GM21360 (cell line): ENCODE results near the gene NENF.

ENCODE experiments used
- ATAC-seq: cut with Tn5 transposase; IDR thresholded peaks from one replicate; pipeline ENCODE4 v1.9.1; 2021; ENCODE audit warnings: mild to moderate bottlenecking, moderate library complexity; ENCODE audit not compliant: unreplicated experiment

Gene NENF

GRCh38 chr1:212430955-212431394 is 1.7 kb upstream of the NENF start:
- no peak for ATAC-seq

DNA sequence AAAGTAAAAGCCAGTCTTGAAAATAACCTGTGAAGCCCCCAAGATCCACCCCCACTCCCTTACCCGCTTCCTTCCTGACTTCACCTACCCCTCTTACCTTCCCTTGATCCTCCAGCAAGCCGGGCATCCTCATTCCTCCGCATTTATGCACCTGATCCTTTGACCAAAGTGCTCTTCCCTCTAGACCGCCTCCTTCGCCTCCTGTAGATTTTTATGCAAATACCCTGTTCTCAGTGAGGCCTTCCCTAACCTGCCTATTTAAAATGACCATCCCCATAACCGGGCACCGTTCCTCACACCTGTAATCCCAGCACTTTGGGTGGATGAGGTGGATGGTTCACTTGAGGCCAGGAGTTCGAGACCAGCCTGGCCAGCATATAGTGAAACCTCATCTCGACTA is 1.1 kb upstream of the NENF start:
- ATAC-seq = no peak

GRCh38 chr1:212432272-212432660 is 454 bp upstream of the NENF start:
- ATAC-seq = no peak

- no peak for ATAC-seq
These were observed 1.1 kb downstream of the NENF start for GRCh38 chr1:212433577-212434462.

DNA sequence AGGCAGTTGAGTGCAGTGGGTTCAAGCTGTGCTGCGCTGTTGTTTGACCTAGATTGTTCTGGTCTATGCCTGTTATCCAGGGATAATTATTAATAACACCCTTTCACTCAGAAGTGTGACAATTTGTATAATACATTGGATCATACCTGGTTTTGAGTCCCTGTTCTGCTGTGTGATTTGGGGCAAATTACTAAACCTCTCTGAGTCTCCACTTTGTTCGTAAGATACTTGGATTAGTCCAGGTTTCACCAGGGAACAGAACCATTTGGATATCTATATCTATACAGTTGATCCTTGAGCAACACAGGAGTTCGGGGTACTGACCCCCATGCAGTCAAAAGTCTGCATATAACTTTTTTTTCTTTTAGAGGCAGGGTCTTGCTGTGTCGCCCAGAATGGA is 2.3 kb downstream of the NENF start:
- no peak for ATAC-seq

DNA sequence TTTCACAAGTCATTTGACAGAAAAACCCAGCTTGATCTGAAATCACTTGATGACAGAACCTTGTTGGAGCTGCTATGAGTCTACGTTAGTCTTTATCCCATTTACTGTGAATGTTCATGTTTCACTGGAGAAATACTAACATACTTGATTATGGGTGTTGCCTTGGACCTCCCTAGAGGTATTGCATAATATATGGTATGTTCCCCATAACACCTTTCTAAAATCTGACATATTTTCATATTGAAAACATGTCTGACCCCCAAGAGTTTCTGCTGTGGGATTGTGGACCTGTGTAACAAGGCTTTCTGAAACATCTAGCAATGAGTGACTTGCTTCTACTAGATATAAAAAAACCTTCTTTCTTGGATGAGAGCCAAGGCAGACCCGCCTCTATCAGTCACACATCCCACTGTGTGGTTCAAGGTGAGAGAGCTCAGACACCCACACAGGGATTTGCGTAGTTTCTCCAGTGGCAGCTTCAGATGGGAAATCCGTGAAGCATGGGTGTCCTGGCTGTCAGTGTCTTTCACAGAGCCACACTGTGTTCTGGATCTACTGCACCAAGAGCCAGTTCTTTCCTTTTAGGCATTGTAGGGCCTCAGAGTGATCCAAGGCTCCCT is 4.6 kb downstream of the NENF start:
- ATAC-seq = no peak

DNA sequence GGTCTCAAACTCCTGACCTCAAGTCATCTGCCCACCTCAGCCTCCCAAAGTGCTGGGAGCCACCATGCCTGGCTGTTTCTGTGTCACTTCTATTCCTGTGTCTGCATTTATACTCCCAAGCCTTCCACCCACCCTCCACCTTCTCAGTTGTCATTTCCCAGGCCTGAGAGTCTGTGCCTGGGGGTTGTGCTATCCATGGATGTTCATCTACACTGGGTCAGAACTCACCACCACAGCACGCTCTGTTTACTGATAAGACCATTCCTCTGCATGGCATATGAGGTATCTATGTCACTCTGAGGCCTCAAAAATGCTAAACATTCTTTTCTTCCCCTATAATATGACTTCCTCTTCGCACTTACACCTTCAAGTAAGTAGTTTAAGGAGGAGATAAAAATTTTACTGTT is 6.1 kb downstream of the NENF start:
- no peak for ATAC-seq

GRCh38 chr1:212440419-212440818 is 7.7 kb downstream of the NENF start:
- ATAC-seq = no peak

GRCh38 chr1:212442408-212442807 is 9.7 kb downstream of the NENF start:
- ATAC-seq = no peak

DNA sequence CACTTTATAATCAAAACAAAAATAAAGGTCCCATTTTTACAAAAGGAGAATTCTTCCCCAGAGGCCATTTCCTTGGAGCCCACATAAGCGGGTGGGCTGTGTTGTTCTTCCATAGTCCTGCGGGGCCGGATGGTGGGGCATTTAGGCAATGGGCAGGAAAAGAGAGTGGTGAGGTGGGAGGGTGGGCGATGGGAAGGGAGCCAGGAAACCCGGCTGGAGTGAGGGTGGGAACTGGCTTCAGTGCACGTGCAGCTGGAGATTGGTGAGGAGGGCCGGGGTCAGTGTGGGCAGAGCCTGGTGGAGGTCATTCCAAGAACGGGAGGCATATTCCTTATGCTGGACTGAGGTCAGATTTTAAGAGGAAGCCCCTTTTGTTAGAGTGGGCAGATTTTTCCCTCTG is 13.6 kb downstream of the NENF start:
- no peak for ATAC-seq

DNA sequence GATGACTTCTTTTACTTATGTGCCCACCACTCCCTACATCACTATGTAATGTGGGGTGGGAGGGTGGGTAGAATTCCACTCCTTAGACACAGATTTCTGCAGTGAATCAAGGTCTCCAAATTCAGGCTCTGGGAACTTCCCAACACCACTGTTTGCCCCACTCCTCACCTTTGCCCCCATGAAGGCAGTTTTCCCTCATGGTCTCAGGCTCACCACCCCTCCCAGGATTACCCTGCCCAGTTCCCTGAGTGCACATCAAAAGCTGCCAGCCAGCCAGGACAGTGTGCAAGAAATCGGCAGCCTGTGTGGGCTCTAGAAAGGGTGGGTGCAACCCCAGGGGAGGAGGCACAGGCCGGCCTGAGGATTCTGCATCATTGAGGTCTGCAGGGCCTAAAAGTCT is 14.8 kb downstream of the NENF start:
- ATAC-seq = no peak

- no peak for ATAC-seq
These were observed 17.7 kb downstream of the NENF start for GRCh38 chr1:212450331-212450881.

GRCh38 chr1:212451416-212452322 is 18.9 kb downstream of the NENF start:
- ATAC-seq = no peak

DNA sequence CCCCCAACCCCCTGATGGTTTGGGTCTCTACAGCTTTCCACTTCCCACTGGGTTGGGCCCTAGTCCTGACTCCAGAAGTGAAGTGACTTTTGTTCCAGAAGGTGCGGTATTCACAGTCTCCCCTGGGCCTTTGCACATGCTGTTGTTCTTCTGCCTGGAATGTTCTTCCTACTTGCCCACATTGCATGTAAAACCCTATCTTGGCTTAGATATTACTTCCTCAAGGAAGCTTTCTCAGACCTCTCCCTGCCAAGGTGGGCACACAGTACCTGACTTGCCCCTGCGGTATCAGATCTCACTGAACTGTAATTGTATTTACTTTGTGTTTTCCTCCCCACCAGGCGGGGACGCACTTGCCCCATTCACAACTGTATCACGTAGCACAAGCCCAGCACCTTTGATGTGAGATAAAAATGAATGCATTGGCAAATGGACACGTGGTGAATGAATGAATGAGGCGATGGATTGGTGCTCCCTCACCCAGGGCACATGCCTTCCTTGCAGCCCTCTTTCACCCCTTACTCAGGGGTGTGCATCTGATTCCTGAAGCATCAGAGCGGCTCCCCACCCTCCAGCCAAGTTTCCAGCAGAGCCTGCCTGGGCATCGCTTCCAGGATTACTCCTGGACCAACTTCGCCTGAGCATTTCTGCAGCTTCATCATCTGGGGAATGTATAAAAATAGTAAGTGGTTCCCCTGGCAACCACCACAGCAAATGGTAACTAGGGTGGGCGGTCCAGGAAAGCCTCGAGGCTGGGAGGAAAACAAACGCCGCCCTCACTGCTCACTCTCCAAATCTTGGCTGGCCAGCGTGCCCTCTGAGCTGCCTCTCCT is 19.8 kb downstream of the NENF start:
- no peak for ATAC-seq

- no peak for ATAC-seq
These were observed 20.6 kb downstream of the NENF start for GRCh38 chr1:212453156-212453857.

DNA sequence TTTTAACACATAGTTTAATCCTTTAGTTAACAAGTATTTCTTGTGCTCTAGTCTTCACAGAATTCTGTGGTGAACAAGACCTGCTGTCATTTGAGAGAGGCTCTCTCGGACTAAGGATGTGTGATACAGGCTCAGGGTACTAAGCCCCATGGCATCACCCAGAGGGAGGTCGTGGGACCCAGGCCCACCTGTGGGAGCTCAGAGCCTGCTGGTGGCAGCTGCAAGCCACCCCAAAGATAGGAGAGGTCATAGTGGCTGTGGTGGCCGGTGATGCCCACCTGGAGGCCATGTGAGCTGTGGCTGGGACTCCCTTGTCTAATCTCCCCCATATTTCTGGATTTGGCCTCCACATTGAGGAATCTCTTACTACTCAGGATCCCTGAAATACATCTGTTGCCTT is 22.0 kb downstream of the NENF start:
- no peak for ATAC-seq

DNA sequence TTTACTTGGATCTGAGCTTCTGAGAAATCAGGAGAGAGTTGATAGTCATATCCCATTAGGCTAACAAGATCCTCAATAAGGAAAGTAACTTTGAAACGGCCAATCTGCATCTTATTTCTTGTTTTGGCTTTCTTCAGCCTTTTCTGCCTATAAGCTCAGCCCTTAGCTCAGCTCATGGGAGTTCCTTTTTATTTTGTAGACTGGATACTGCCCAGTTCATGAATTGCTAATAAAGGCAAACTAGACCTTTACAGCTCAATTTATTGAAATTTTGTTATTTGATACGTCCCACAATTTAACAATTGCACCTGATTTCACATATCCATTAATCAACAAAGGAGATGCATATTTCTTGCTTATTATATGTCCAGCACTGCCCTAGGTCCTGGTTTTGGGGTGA is 22.7 kb downstream of the NENF start:
- no peak for ATAC-seq

DNA sequence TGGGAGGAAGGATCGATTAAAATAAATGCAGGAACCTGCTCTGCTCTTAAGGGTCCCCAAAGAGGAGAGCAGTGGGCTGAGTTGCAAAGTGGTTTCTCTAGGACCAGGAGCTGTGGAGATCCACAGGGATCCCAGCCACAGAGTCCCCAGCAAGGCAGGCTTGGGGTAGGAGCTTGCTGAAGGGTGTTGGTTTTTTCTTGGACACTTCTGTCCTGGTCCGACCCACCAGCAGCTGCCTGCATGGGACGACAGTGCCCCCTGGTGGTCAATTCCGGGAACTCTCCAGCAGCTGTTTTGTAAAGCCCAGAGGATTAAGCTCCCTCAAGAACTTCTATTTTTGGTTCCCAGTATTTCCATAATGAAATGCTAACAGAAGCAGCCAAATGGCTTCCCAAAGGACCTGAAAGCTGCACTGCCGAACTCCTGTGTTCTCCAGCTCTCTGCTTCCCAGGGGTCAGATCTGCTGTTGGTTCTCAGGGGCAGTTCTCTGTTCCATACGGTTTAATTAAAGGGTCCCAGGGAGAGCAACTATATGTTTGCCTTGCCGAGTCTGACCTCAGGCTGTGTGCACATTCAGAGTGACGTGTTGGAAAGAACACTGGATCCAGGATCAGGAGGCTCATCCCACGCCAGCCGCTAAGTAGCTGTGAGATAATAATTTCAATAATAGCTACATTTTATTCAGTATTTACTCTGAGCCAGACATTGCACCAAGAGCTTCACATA is 23.2 kb downstream of the NENF start:
- no peak for ATAC-seq

GRCh38 chr1:212457740-212458338 is 25.1 kb downstream of the NENF start:
- no peak for ATAC-seq
